Mucosa of gallbladder (tissue), 1 donor: Measurements from ENCODE around the gene BRD1. TPM values are rescaled to one million over a fixed set of nuclear protein-coding genes. Genes with fewer than 3 reads are reported as not detected.
"Not testable (repeated sequence)": the region's sequence is repeated elsewhere in the genome, so short reads cannot be mapped to it uniquely, and the experiment has no call there.

ENCODE experiments used
- DNase-seq: peaks from one replicate; pipeline ENCODE4 v3.0.0-alpha.2; 2020; ENCODE audit warnings: low spot score
- total RNA-seq: library from RNA; stranded (reverse); gene quantifications from one replicate; pipeline ENCODE4 v1.2.1, GENCODE V29; 2021
- donor health status: DM: no; HTN: no; CAD: no.

Gene BRD1
- total RNA-seq, 1 donor from 2014 or later, result 45.3 TPM

- no peak for DNase-seq
Measured at GRCh38 chr22:49853981-49854831, 26.5 kb upstream of the BRD1 start.

DNA sequence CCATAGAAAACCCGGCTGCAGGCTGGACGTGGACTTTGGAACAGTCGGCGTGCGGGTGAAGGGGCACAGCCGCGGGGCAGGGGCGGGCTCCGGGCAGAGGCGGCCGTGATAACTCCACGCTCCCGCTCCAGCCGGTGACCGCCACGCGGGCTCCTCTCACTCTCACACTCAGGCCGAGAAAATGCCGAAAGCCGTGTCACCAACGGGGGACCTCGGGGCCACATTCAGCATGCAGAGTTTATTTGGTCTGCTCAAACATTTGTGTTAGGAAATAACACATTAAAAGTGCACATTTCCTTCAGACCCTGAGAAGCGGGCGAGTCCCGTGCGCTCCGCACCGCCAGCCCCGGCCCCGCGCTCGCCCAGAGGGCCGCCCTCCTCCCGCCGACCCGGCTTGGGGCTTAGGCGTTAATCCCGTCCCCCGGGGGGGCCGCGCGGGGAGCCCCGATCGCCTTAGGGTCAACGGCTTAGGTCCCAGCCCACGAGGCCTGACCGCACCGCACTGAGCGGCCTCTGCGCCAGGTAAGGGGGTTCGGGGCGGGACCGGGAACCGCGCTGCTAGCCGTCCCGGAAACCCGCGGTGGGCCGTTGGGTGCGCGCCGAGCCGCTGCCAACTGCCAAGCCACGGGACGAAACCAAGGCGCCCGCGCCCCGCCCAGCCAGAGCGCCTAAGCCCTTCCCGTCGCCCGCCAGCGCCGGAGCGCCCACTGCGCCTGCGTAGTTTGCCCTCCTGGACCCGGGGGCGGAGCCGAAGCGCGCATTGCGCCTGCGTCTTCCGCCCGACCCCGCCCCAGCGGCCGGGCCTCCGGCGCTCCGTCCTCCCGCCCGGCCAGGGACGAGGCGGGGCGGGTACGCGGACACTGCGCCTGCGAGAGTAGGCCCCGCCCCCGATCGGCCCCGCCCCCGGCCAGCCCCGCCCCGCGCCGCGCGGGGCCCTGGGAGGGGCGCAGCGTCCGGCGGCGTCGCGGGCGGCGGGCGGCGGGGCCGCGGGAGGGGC is 25.5 kb upstream of the BRD1 start, which contains the start of gene ZBED4:
Gene ZBED4, plus strand, starts transcription at position 947 of the 997 bp plus-strand sequence. CDS start 29,819 bp downstream, outside the sequence.
- peak; percentile 98 for DNase-seq

- DNase-seq, result not testable (repeated sequence)
Measured at GRCh38 chr22:49852568-49852897, 24.9 kb upstream of the BRD1 start.

GRCh38 chr22:49850959-49851802 is 23.5 kb upstream of the BRD1 start:
- DNase-seq, result no peak

GRCh38 chr22:49850021-49850911 is 22.6 kb upstream of the BRD1 start:
- no peak for DNase-seq

- DNase-seq, result no peak
Measured at GRCh38 chr22:49849161-49850020, 21.7 kb upstream of the BRD1 start.

GRCh38 chr22:49848690-49849160 is 21.1 kb upstream of the BRD1 start:
- DNase-seq, result no peak

- DNase-seq, result no peak
Measured at GRCh38 chr22:49847751-49848689, 20.3 kb upstream of the BRD1 start.

- no peak for DNase-seq
Measured at GRCh38 chr22:49845666-49846459, 18.2 kb upstream of the BRD1 start.

GRCh38 chr22:49845241-49845640 is 17.6 kb upstream of the BRD1 start:
- DNase-seq, result no peak

- no peak for DNase-seq
Measured at GRCh38 chr22:49838771-49839717, 11.4 kb upstream of the BRD1 start.

DNA sequence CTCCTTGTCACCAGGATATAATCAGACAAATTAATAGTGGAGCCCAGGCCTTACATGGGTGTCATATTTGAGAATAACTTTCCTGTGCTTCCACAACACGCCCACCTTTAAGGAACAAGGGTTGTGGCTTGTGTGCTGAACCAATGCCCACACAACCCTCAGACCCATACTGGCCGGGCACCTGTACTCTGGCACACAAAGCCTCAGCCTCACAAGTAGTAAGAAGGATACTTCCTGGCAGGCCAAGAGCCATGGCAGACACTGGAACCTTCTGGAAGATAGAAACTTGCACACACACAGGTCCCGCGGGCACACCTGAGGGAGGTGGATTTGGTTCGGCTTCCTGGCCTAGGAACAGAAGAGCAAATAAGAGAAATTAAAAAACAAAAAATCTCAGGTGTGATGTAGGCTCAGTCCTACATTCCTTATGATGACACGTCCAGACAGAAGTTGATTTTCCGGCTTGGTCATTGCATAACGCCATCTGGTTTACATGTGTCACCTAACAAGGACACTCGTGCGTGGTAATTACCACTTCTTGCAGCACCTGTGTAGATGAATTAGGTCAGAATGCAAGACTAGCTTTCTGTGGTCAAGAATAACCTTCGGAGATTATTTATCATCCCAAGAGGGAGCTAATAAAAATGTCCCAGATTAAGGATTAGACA is 5.8 kb upstream of the BRD1 start:
- DNase-seq, result peak; percentile 62

GRCh38 chr22:49829044-49829853 is 1.6 kb upstream of the BRD1 start:
- DNase-seq, result no peak

DNA sequence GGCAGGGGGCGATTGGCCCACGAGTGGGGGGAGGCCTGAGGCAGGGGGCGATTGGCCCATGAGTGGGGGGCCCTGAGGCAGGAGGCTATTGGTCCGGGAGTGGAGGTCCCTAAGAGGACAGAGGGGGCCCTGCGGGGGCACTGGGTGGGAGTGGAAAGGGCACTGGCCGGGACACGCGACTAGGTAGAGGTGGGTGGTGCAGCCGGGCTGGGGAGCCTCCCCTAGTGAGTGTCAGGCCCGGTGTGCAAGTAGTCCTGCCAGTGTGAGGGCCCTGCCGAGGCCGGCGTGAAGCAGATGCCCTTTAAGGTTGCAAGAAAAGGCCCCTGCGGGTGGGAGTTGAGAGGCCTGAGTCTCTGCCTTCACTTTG is 909 bp upstream of the BRD1 start:
- no peak for DNase-seq
